ENCODE results near the gene KNDC1.

KNDC1 gene

DNA sequence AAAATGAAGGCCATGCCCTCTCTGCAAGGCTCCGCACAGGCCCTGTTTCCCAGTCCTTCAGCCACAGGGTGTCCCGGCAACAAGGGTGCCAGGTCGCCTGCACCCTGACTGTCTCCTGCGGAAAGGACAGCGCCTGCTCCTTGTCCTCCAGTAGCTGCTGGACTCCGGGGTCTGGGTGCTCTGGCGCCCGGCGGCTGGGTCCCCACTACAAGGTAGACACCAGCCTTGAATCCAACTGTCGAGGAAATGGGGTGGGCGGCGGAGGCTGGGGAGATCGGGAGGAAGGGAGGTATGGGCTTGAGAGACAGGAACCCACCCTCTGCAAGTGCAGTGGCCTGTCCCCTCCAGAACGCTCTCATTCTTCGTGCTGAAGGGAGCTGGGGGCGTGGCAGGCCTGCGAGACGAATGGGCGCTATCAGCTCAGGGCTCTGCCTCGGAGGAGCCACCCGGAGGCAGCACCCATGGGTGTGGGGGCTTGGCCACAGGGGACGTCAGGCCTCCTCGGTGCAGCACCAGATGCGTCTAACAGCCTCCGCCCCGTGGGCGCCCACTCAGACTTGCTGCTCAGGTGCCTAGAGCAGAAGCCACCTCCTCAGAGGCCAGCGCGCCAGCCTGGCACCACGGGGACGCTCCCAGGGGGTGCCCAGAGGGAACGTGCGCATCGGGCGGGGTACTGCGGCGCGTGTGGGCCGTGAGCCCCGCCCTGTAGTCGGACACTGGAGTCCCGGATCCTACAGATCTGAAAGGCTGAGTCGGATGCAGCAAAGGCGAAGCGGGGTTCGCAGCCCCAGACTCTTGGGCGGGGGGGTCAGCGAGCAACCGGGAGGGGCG lies 101.1 kb downstream of the KNDC1 start:
- no peaks in the 10 kb centered on the region for H3K9me3 ChIP-seq (ENCODE audit: control insufficient read depth, insufficient read depth, low read depth, low read length)
- CTCF ChIA-PET = interaction anchor here (0.6 to 1.1 kb wide), 2 partner anchors 16 to 294 kb away, joined by 3 read pairs; no protein-coding TSS in a partner anchor
- no peaks in the 10 kb centered on the region for H3K36me3 ChIP-seq (ENCODE audit: control insufficient read depth in 2 of 2, insufficient read depth in 1 of 2, low read length in 2 of 2)
- POLR2A ChIA-PET = no interaction called here
- peak overlapping the region; percentile 37; the same call in 1 of the 2 replicates for H3K27ac ChIP-seq (ENCODE audit: extremely low read depth, low read depth, low read length)
- peaks cover 3% of the 10 kb centered on the region for H3K4me1 ChIP-seq (ENCODE audit: control insufficient read depth, insufficient read depth, low read length)
- peak overlapping the region; percentile 60 for H3K4me3 ChIP-seq (ENCODE audit: low read depth, low read length)
- TF ChIP-seq GLIS1 (tag by site-specific recombination; IDR thresholded peaks at IDR 0.05) (peak; percentile 94), KLF16 (tag by site-specific recombination; IDR thresholded peaks at IDR 0.05) (0 out of 2 replicates have a peak, but pooled peaks have one; percentile 32), SP2 (tag by site-specific recombination; IDR thresholded peaks at IDR 0.05) (peak; percentile 21; the same call in 1 of the 2 replicates), GLIS2 (tag by site-specific recombination; IDR thresholded peaks at IDR 0.05) (peak; percentile 98), ZIC2 (tag by site-specific recombination; IDR thresholded peaks at IDR 0.05) (peak; percentile 87), CTCF (tag by site-specific recombination; IDR thresholded peaks at IDR 0.05) (0 out of 2 replicates have a peak, but pooled peaks have one; percentile 31), ZFHX2 (tag by site-specific recombination; conservative IDR thresholded peaks at IDR 0.05) (peak; percentile 75), SP7 (tag by site-specific recombination; IDR thresholded peaks at IDR 0.05) (0 out of 2 replicates have a peak, but pooled peaks have one; percentile 17), ZEB2 (tag by site-specific recombination; IDR thresholded peaks at IDR 0.05) (peak; percentile 11; the same call in 1 of the 2 replicates), ZBTB20 (tag by site-specific recombination; IDR thresholded peaks at IDR 0.05) (peak; percentile 12; the same call in 1 of the 2 replicates), ZNF707 (tag by site-specific recombination; IDR thresholded peaks at IDR 0.05) (no peak), KLF9 (tag by site-specific recombination; IDR thresholded peaks at IDR 0.05; ENCODE audit: low read depth) (peak; percentile 43), ZNF837 (tag by site-specific recombination; IDR thresholded peaks at IDR 0.05) (no peak), ZNF274 (IDR thresholded peaks at IDR 0.05; ENCODE audit: low read length) (no peak), ZNF274 (tag by site-specific recombination; IDR thresholded peaks at IDR 0.05; ENCODE audit: borderline replicate concordance) (no peak), ZNF791 (tag by site-specific recombination; IDR thresholded peaks at IDR 0.05) (no peak), ZNF335 (tag by site-specific recombination; conservative IDR thresholded peaks at IDR 0.05) (peak; percentile 50; the same call in 1 of the 2 replicates), ZNF677 (tag by site-specific recombination; IDR thresholded peaks at IDR 0.05) (no peak), ZNF423 (tag by site-specific recombination; IDR thresholded peaks at IDR 0.05) (peak; percentile 100), ZXDB (tag by site-specific recombination; IDR thresholded peaks at IDR 0.05) (peak; percentile 67)
- TF ChIP-seq, protein P1, sequence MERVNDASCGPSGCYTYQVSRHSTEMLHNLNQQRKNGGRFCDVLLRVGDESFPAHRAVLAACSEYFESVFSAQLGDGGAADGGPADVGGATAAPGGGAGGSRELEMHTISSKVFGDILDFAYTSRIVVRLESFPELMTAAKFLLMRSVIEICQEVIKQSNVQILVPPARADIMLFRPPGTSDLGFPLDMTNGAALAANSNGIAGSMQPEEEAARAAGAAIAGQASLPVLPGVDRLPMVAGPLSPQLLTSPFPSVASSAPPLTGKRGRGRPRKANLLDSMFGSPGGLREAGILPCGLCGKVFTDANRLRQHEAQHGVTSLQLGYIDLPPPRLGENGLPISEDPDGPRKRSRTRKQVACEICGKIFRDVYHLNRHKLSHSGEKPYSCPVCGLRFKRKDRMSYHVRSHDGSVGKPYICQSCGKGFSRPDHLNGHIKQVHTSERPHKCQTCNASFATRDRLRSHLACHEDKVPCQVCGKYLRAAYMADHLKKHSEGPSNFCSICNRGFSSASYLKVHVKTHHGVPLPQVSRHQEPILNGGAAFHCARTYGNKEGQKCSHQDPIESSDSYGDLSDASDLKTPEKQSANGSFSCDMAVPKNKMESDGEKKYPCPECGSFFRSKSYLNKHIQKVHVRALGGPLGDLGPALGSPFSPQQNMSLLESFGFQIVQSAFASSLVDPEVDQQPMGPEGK (tag by site-specific recombination; IDR thresholded peaks at IDR 0.05) = peak; percentile 69
- TF ChIP-seq, protein P2, sequence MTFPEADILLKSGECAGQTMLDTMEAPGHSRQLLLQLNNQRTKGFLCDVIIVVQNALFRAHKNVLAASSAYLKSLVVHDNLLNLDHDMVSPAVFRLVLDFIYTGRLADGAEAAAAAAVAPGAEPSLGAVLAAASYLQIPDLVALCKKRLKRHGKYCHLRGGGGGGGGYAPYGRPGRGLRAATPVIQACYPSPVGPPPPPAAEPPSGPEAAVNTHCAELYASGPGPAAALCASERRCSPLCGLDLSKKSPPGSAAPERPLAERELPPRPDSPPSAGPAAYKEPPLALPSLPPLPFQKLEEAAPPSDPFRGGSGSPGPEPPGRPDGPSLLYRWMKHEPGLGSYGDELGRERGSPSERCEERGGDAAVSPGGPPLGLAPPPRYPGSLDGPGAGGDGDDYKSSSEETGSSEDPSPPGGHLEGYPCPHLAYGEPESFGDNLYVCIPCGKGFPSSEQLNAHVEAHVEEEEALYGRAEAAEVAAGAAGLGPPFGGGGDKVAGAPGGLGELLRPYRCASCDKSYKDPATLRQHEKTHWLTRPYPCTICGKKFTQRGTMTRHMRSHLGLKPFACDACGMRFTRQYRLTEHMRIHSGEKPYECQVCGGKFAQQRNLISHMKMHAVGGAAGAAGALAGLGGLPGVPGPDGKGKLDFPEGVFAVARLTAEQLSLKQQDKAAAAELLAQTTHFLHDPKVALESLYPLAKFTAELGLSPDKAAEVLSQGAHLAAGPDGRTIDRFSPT (tag by site-specific recombination; IDR thresholded peaks at IDR 0.05) = peak; percentile 93
- TF ChIP-seq, protein P3, sequence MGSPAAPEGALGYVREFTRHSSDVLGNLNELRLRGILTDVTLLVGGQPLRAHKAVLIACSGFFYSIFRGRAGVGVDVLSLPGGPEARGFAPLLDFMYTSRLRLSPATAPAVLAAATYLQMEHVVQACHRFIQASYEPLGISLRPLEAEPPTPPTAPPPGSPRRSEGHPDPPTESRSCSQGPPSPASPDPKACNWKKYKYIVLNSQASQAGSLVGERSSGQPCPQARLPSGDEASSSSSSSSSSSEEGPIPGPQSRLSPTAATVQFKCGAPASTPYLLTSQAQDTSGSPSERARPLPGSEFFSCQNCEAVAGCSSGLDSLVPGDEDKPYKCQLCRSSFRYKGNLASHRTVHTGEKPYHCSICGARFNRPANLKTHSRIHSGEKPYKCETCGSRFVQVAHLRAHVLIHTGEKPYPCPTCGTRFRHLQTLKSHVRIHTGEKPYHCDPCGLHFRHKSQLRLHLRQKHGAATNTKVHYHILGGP (tag by site-specific recombination; IDR thresholded peaks at IDR 0.05) = no peak
- TF ChIP-seq, protein P4, sequence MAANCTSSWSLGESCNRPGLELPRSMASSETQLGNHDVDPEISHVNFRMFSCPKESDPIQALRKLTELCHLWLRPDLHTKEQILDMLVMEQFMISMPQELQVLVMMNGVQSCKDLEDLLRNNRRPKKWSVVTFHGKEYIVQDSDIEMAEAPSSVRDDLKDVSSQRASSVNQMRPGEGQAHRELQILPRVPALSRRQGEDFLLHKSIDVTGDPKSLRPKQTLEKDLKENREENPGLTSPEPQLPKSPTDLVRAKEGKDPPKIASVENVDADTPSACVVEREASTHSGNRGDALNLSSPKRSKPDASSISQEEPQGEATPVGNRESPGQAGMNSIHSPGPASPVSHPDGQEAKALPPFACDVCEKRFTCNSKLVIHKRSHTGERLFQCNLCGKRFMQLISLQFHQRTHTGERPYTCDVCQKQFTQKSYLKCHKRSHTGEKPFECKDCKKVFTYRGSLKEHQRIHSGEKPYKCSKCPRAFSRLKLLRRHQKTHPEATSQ (tag by site-specific recombination; IDR thresholded peaks at IDR 0.05) = no peak
- TF ChIP-seq, protein P5, sequence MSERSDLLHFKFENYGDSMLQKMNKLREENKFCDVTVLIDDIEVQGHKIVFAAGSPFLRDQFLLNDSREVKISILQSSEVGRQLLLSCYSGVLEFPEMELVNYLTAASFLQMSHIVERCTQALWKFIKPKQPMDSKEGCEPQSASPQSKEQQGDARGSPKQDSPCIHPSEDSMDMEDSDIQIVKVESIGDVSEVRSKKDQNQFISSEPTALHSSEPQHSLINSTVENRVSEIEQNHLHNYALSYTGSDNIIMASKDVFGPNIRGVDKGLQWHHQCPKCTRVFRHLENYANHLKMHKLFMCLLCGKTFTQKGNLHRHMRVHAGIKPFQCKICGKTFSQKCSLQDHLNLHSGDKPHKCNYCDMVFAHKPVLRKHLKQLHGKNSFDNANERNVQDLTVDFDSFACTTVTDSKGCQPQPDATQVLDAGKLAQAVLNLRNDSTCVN (tag by site-specific recombination; optimal IDR thresholded peaks at IDR 0.05) = peak; percentile 81
